OCI-LY7 (cell line): ENCODE measurements around the gene ST6GAL1. TPM values are rescaled to one million over a fixed set of nuclear protein-coding genes. Genes with fewer than 3 reads are reported as not detected.
A peak's percentile ranks its signal among the peaks of the same experiment; 100 is the strongest.

Experiments
- BruUV-seq: library from RNA; stranded (reverse); fragments of 400-500 nt; replicated peaks from 2 replicates; lab custom pipeline; 2021; lab: Mats Ljungman, UMichigan
- CTCF ChIA-PET: fragments of 300-600 bp; sonication (Branson Sonifier 250); formaldehyde crosslinking; loops from one replicate; lab custom pipeline; 2022; ENCODE audit warnings: antibody characterized with exemption; ENCODE audit not compliant: unreplicated experiment; lab: Charles Lee
- POLR2A ChIA-PET: fragments of 300-600 bp; sonication (Branson Sonifier 250); formaldehyde crosslinking; loops from one replicate; lab custom pipeline; 2022; ENCODE audit warnings: antibody characterized with exemption; lab: Charles Lee
- DNase-seq: peaks from one replicate; pipeline ENCODE4 v3.0.0-alpha.2; 2015; ENCODE audit warnings: low spot score
- H2AFZ ChIP-seq: fragments of 200-600 bp; sonication (generic), shearing (Covaris generic); 2 replicates; pipeline ENCODE4 v1.6.1; 2014; ENCODE audit warnings: mild to moderate bottlenecking, antibody characterized with exemption, low read length, moderate library complexity
- H3K27ac ChIP-seq: fragments of 200-600 bp; sonication (generic); 2 replicates; pipeline ENCODE4 v1.5.1; 2014; ENCODE audit warnings: mixed run types, low read depth, mild to moderate bottlenecking, moderate library complexity, low read length, inconsistent platforms; ENCODE audit not compliant: poor library complexity, severe bottlenecking
- H3K36me3 ChIP-seq: fragments of 200-600 bp; sonication (generic); 2 replicates; pipeline ENCODE4 v1.6.1; 2014; ENCODE audit warnings: mild to moderate bottlenecking, antibody characterized with exemption, low read length, moderate library complexity, mixed read lengths; ENCODE audit not compliant: insufficient read depth
- H3K4me1 ChIP-seq: fragments of 200-600 bp; sonication (generic); 2 replicates; pipeline ENCODE4 v1.5.1; 2014; ENCODE audit warnings: mild to moderate bottlenecking, low read length; ENCODE audit not compliant: insufficient read depth, poor library complexity, severe bottlenecking
- H3K4me2 ChIP-seq: fragments of 200-600 bp; sonication (generic); 2 replicates; pipeline ENCODE4 v1.6.1; 2014; ENCODE audit warnings: mild to moderate bottlenecking, low read length
- H3K4me3 ChIP-seq: fragments of 200-600 bp; sonication (generic); 2 replicates; pipeline ENCODE4 v1.5.1; 2014; ENCODE audit warnings: mild to moderate bottlenecking, low read depth, low read length; ENCODE audit not compliant: poor library complexity, severe bottlenecking
- H3K79me2 ChIP-seq: fragments of 200-600 bp; sonication (generic); 2 replicates; pipeline ENCODE4 v1.6.1; 2016; ENCODE audit warnings: low read depth, mild to moderate bottlenecking, low read length, moderate library complexity, mixed read lengths; ENCODE audit not compliant: insufficient read depth
- H3K9me2 ChIP-seq: fragments of 200-600 bp; sonication (generic); 2 replicates; pipeline ENCODE4 v1.6.1; 2016; ENCODE audit warnings: mild to moderate bottlenecking, low read length, mixed read lengths; ENCODE audit not compliant: insufficient read depth
- H3K9me3 ChIP-seq: fragments of 200-600 bp; sonication (generic); 2 replicates; pipeline ENCODE4 v1.6.1; 2014; ENCODE audit warnings: mild to moderate bottlenecking, mixed run types, low read length, mixed read lengths
- H4K20me1 ChIP-seq: fragments of 200-600 bp; sonication (generic); 2 replicates; pipeline ENCODE4 v1.6.1; 2014; ENCODE audit warnings: mild to moderate bottlenecking, antibody characterized with exemption, low read length, moderate library complexity, mixed read lengths; ENCODE audit not compliant: insufficient read depth
- CTCF ChIP-seq: fragments of 200-600 bp; sonication (generic); conservative IDR thresholded peaks from 2 replicates; pipeline ENCODE4 v1.5.1; 2014; ENCODE audit warnings: mild to moderate bottlenecking, antibody characterized with exemption, low read length, moderate library complexity, mixed read lengths
- EZH2phosphoT487 ChIP-seq: fragments of 200-600 bp; sonication (generic); IDR thresholded peaks from 2 replicates; pipeline ENCODE4 v1.6.1; 2018; ENCODE audit warnings: low read depth, borderline replicate concordance, mild to moderate bottlenecking, mixed run types, antibody characterized with exemption, low read length, moderate library complexity, mixed read lengths
- intact Hi-C: fragments of 100-400 bp; cut with micrococcal nuclease; formaldehyde crosslinking; loops from one replicate; pipeline ENCODE4 v1.10.0; 2022; ENCODE audit not compliant: unreplicated experiment
- total RNA-seq, 2 experiments: library from RNA; depleted of rRNA in 1 of 2; stranded (reverse); fragments of >200 nt in 1 of 2; shearing (Covaris generic) in 1 of 2; gene quantifications; 2 replicates each; pipeline ENCODE4 v1.2.3, GENCODE V29; 2014 to 2022

ST6GAL1 gene
- total RNA-seq, 2 experiments from 2014 or later = 192 to 375 TPM

DNA sequence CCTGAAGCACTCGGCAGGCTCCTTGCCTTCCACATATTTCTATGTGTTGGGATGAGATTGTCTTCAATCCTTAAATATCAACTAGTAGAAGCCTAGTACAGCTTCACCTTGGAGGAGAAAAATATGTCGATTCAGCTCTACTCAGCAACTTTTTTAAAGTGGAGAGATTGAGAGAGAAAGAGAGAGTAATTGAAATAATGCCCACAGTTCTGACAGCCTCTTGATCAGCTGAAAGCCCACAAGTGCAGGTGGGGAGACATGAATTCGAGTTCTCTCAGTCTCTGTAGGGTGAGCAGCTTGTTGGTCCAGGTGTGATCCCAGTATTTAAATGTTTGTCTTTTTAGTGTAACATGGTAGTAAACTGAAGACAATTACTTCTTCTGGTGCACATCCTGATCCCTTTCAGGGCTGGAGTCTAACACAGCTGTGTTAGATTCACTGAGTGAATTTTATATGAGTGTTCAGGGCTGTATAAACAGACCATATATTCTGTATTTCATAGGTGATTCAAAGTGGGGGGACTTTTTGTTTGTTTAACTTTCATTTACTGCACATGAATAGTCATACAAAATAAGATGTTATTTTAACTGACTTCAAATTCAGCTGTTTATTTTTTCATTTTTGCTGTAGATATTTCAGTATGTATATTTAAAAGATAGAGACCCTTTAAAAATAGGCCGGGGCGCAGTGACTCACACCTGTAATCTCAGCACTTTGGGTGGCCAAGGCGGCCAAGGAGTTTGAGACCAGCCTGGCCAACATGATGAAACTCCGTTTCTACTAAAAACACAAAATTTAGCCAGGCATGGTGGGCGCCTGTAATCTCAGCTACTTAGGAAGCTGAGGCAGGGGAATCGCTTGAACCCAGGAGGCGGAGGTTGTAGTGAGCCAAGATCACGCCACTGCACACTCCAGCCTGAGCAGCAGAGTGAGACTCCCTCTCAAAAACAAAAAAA is 64.0 kb downstream of the ST6GAL1 start:
- POLR2A ChIA-PET = interaction anchor here (0.6 to 5.6 kb wide), 16 partner anchors 7 to 841 kb away, joined by 3 to 57 read pairs (median 6); no protein-coding TSS in a partner anchor
- Histone ChIP-seq H3K27ac (peak overlapping the region; percentile 98), H3K4me1 (peaks cover 79% of the 10 kb centered on the region), H3K4me2 (peak overlapping the region; percentile 83), H3K9me3 (no peaks in the 10 kb centered on the region), H4K20me1 (no peaks in the 10 kb centered on the region), H3K4me3 (peak overlapping the region; percentile 35), H3K36me3 (peaks cover 36% of the 10 kb centered on the region), H2AFZ (no peak overlapping the region; the same call in 1 of the 2 replicates), H3K79me2 (peaks cover 94% of the 10 kb centered on the region), H3K9me2 (no peaks in the 10 kb centered on the region)
- peak; percentile 82 for DNase-seq
- no TSS peak for BruUV-seq
- intact Hi-C loops = no loop called here
- no peak for TF ChIP-seq CTCF
- TF ChIP-seq EZH2phosphoT487 = no peak
- CTCF ChIA-PET = interaction anchor here (0.6 kb wide), 1 partner anchor 71 kb away, joined by 3 read pairs; no protein-coding TSS in a partner anchor

DNA sequence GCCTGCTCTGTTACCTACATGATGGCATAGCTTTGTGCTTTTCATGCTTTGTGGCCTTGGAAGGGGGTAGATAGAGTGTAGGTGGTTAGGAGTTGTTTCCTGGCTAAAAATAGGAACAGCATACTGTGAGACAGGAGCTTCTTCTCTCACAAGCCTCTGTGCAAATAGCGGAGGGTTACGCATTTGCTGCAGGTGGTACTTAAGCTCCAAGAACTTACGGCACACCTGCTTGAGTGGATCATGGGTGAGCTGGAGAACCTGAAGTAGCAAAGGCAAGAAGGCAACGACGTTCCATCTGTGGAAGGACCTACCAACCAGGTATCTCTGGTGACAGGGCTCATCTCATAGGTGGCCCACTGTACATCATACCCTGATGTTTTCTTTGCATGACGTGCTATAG is 66.0 kb downstream of the ST6GAL1 start:
- TF ChIP-seq CTCF (no peak), EZH2phosphoT487 (no peak)
- Histone ChIP-seq H4K20me1 (no peaks in the 10 kb centered on the region), H3K9me2 (no peaks in the 10 kb centered on the region), H3K79me2 (peaks cover 86% of the 10 kb centered on the region), H3K4me1 (peaks cover 75% of the 10 kb centered on the region), H3K36me3 (peaks cover 22% of the 10 kb centered on the region), H2AFZ (no peak overlapping the region), H3K27ac (peak overlapping the region; percentile 98), H3K4me2 (peak overlapping the region; percentile 82), H3K9me3 (no peaks in the 10 kb centered on the region), H3K4me3 (peak overlapping the region; percentile 77)
- peak; percentile 90 for DNase-seq
- intact Hi-C loops = loop anchor here (2.0 to 5.0 kb wide), 6 partner anchors 50 to 971 kb away; partner anchors contain the start of gene ST6GAL1
- BruUV-seq = no TSS peak
- CTCF ChIA-PET = interaction anchor here (0.6 to 1.7 kb wide), 6 partner anchors 20 to 64 kb away, joined by 3 to 4 read pairs (median 4); no protein-coding TSS in a partner anchor
- POLR2A ChIA-PET = interaction anchor here (0.5 to 5.6 kb wide), 26 partner anchors 9 to 168 kb away, joined by 3 to 57 read pairs (median 5); partner anchors contain the start of gene RPL39L
